Measurements from ENCODE around the gene SPAG16. TPM values are rescaled to one million over a fixed set of nuclear protein-coding genes. Genes with fewer than 3 reads are reported as not detected.

The SPAG16 gene
- total and polyA plus RNA-seq, 2 of the 13 experiments (the other 11 are each of a cell fraction or from before 2014, with no cell fraction given): 9.6 to 26.5 TPM

DNA sequence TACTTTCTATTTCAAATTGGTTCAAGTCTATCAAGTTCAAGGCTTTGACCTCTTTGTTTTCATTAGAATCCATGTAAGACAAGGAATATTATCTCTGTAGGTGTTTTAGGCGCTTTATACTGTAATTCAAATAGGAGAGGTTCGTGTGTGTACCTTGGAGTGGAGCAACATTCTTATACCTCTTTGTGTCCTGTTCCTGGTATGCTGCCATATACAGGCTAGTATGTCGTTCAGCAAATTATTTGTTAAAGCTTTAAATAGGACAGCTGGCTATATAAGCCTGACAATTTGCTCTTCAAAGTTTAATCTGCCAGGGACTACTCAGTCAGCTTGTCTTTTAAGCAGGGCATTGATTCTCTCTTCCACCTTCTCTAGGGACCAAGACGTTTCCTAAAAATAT, 31.1 kb upstream of the SPAG16 start:
- Histone ChIP-seq H3K9ac (ENCODE audit: insufficient read depth, low read depth, low read length) (no peak overlapping the region), H3K27me3 (ENCODE audit: control insufficient read depth in 1 of 2, insufficient read depth in 2 of 2, low read length in 2 of 2) (no peaks in the 10 kb centered on the region), H3K4me3 (replicated peaks in 1 of 3; ENCODE audit: insufficient read depth in 1 of 3, low read depth in 2 of 3, low read length in 3 of 3) (no peak overlapping the region), H3K79me2 (ENCODE audit: insufficient read depth, low read length) (no peaks in the 10 kb centered on the region), H3K27ac (ENCODE audit: extremely low read length, insufficient read depth, low read length) (no peak overlapping the region), H4K20me1 (ENCODE audit: insufficient read depth, low read length) (no peaks in the 10 kb centered on the region), H3K9me3 (ENCODE audit: low read length) (no peaks in the 10 kb centered on the region), H3K36me3 (replicated peaks in 1 of 2; ENCODE audit: control insufficient read depth in 1 of 2, insufficient read depth in 2 of 2, low read length in 2 of 2) (no peaks in the 10 kb centered on the region), H3K4me1 (ENCODE audit: insufficient read depth, low read length) (peaks cover 24% of the 10 kb centered on the region), H2AFZ (ENCODE audit: low read length) (no peak overlapping the region), H3K4me2 (ENCODE audit: low read depth, low read length) (no peak overlapping the region)
- 49% methylated on average over 4 of the region's 4 CpGs for WGBS (ENCODE audit: low lambda C conversion rate)
- in situ Hi-C loops (cut with HindIII; ENCODE audit: extremely low pct_ligation_motif_present, low pct_unique_long_range_greater_than_20kb) (loop anchor here (5.0 to 25.0 kb wide), 2 partner anchors 684 to 1759 kb away; no protein-coding TSS in a partner anchor), intact Hi-C loops (cut with micrococcal nuclease; ENCODE audit: unreplicated experiment) (loop anchor here (5.0 kb wide), 2 partner anchors 554 to 1059 kb away; no protein-coding TSS in a partner anchor)
- POLR2A ChIA-PET: no interaction called here
- ATAC-seq (no peak), FAIRE-seq (no peak), DNase-seq (ENCODE audit: low spot score) (no peak)
- BruUV-seq (replicated peaks): no TSS peak
- CTCF ChIA-PET (ENCODE audit: low intra/inter-chr PET ratio, low total read pairs): interaction anchor here (3.1 kb wide), 1 partner anchor 681 kb away, joined by 27 read pairs; no protein-coding TSS in a partner anchor
- TF ChIP-seq HHEX (CRISPR knock-in tag; IDR thresholded peaks at IDR 0.05) (no peak), ZNF143 (CRISPR knock-in tag; IDR thresholded peaks at IDR 0.05) (no peak), MXD4 (CRISPR knock-in tag; IDR thresholded peaks at IDR 0.05) (no peak), ZBTB20 (CRISPR knock-in tag; IDR thresholded peaks at IDR 0.05; ENCODE audit: borderline replicate concordance, low read depth) (no peak), CC2D1A (CRISPR knock-in tag; IDR thresholded peaks at IDR 0.05) (no peak), MTF1 (CRISPR knock-in tag; IDR thresholded peaks at IDR 0.05) (no peak), ZNF639 (CRISPR knock-in tag; conservative IDR thresholded peaks at IDR 0.05) (no peak), ATAD3A (CRISPR knock-in tag; IDR thresholded peaks at IDR 0.05) (no peak), ZSCAN22 (CRISPR knock-in tag; IDR thresholded peaks at IDR 0.05) (no peak), SKI (IDR thresholded peaks at IDR 0.05; ENCODE audit: partially characterized antibody) (no peak), ZNF766 (CRISPR knock-in tag; IDR thresholded peaks at IDR 0.05; ENCODE audit: borderline replicate concordance) (no peak), RBM22 (optimal IDR thresholded peaks at IDR 0.05; ENCODE audit: low read length) (no peak), RELA (CRISPR knock-in tag; IDR thresholded peaks at IDR 0.05) (no peak)
- TF ChIP-seq, protein P1, sequence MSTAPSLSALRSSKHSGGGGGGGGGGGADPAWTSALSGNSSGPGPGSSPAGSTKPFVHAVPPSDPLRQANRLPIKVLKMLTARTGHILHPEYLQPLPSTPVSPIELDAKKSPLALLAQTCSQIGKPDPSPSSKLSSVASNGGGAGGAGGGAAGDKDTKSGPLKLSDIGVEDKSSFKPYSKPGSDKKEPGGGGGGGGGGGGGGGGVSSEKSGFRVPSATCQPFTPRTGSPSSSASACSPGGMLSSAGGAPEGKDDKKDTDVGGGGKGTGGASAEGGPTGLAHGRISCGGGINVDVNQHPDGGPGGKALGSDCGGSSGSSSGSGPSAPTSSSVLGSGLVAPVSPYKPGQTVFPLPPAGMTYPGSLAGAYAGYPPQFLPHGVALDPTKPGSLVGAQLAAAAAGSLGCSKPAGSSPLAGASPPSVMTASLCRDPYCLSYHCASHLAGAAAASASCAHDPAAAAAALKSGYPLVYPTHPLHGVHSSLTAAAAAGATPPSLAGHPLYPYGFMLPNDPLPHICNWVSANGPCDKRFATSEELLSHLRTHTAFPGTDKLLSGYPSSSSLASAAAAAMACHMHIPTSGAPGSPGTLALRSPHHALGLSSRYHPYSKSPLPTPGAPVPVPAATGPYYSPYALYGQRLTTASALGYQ (CRISPR knock-in tag; IDR thresholded peaks at IDR 0.05): no peak
- TF ChIP-seq, protein P2, sequence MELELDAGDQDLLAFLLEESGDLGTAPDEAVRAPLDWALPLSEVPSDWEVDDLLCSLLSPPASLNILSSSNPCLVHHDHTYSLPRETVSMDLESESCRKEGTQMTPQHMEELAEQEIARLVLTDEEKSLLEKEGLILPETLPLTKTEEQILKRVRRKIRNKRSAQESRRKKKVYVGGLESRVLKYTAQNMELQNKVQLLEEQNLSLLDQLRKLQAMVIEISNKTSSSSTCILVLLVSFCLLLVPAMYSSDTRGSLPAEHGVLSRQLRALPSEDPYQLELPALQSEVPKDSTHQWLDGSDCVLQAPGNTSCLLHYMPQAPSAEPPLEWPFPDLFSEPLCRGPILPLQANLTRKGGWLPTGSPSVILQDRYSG (CRISPR knock-in tag; IDR thresholded peaks at IDR 0.05): no peak
- TF ChIP-seq, protein P3, sequence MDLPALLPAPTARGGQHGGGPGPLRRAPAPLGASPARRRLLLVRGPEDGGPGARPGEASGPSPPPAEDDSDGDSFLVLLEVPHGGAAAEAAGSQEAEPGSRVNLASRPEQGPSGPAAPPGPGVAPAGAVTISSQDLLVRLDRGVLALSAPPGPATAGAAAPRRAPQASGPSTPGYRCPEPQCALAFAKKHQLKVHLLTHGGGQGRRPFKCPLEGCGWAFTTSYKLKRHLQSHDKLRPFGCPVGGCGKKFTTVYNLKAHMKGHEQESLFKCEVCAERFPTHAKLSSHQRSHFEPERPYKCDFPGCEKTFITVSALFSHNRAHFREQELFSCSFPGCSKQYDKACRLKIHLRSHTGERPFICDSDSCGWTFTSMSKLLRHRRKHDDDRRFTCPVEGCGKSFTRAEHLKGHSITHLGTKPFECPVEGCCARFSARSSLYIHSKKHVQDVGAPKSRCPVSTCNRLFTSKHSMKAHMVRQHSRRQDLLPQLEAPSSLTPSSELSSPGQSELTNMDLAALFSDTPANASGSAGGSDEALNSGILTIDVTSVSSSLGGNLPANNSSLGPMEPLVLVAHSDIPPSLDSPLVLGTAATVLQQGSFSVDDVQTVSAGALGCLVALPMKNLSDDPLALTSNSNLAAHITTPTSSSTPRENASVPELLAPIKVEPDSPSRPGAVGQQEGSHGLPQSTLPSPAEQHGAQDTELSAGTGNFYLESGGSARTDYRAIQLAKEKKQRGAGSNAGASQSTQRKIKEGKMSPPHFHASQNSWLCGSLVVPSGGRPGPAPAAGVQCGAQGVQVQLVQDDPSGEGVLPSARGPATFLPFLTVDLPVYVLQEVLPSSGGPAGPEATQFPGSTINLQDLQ (CRISPR knock-in tag; IDR thresholded peaks at IDR 0.05): no peak
